GM23248 (cell line): ENCODE measurements around the gene NKRF.

Experiments used
- EZH2 ChIP-seq: fragments of 200-600 bp; sonication (generic); IDR thresholded peaks from 2 replicates; pipeline ENCODE4 v1.6.1; 2018; ENCODE audit warnings: antibody characterized with exemption, mild to moderate bottlenecking; ENCODE audit not compliant: insufficient read depth, poor library complexity, severe bottlenecking
- EZH2phosphoT487 ChIP-seq: fragments of 200-600 bp; sonication (generic); IDR thresholded peaks from 2 replicates; pipeline ENCODE4 v1.6.1; 2018; ENCODE audit warnings: antibody characterized with exemption, moderate library complexity, mild to moderate bottlenecking, low read depth; ENCODE audit not compliant: insufficient read depth

DNA sequence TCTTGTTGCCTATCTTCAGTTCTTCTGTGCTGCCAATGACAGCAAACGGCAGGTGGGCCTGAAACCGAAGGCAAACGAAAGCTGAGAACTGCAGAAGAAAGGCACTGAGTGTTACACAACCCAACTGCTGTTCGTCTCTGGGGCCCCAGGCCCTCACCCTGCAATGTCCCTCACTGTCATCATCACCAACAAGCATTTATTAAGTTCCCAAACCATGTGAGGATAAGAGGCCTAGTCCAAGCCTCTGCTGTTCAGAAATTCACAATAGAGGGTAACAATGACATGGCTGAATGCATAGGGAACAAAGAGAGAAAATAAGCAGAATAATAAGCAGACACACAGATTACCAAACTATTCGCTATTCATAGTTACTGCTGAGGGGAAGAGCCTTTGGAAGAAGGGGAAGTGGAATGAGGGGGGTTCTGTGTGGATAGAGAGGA is 34.5 kb upstream of the NKRF start:
- no peak for TF ChIP-seq EZH2
- no peak for TF ChIP-seq EZH2phosphoT487
